Astrocyte of the cerebellum (primary cell): Measurements from ENCODE around the gene ZNF326.
"Not testable (repeated sequence)": the region's sequence is repeated elsewhere in the genome, so short reads cannot be mapped to it uniquely, and the experiment has no call there.

Experiments
- DNase-seq: peaks from one replicate; pipeline ENCODE4 v3.0.0-alpha.2; 2011; ENCODE audit warnings: low read depth
- H3K4me3 ChIP-seq: 2 replicates; pipeline ENCODE4 v1.5.1; 2011; ENCODE audit warnings: mild to moderate bottlenecking, low read depth, low read length, moderate library complexity
- CTCF ChIP-seq: IDR thresholded peaks from 2 replicates; pipeline ENCODE4 v1.5.1; 2012; ENCODE audit warnings: low read length, low read depth, moderate library complexity, mild to moderate bottlenecking; ENCODE audit errors: missing control alignments
- in situ Hi-C: cut with HindIII; loops from 2 replicates; pipeline ENCODE4 v1.10.0; 2017; ENCODE audit warnings: low sequenced_read_pairs

The ZNF326 gene

GRCh38 chr1:89996450-89997110 is 1.7 kb downstream of the ZNF326 start:
- H3K4me3 ChIP-seq, result peak overlapping the region; percentile 81
- in situ Hi-C loops, result loop anchor here (5.0 kb wide), 1 partner anchor 36 kb away; no protein-coding TSS in a partner anchor

GRCh38 chr1:89997152-89997551 is 2.2 kb downstream of the ZNF326 start:
- H3K4me3 ChIP-seq, result peak overlapping the region; percentile 81
- not testable (repeated sequence) for DNase-seq

More at GRCh38 chr1:89996450-89997110, 1.7 kb downstream of the ZNF326 start:
- TF ChIP-seq CTCF, result no peak
- no peak for DNase-seq

GRCh38 chr1:89998306-89998705 is 3.4 kb downstream of the ZNF326 start:
- TF ChIP-seq CTCF, result no peak
- DNase-seq, result no peak
- no peak overlapping the region for H3K4me3 ChIP-seq
- in situ Hi-C loops, result loop anchor here (5.0 kb wide), 1 partner anchor 34 kb away; no protein-coding TSS in a partner anchor

More at GRCh38 chr1:89997152-89997551, 2.2 kb downstream of the ZNF326 start:
- in situ Hi-C loops, result loop anchor here (5.0 kb wide), 1 partner anchor 35 kb away; no protein-coding TSS in a partner anchor

GRCh38 chr1:89999208-89999607 is 4.3 kb downstream of the ZNF326 start:
- DNase-seq, result no peak
- in situ Hi-C loops, result loop anchor here (5.0 kb wide), 1 partner anchor 33 kb away; no protein-coding TSS in a partner anchor
- no peak for TF ChIP-seq CTCF
- H3K4me3 ChIP-seq, result no peak overlapping the region

- no peak for DNase-seq
- in situ Hi-C loops, result loop anchor here (5.0 kb wide), 1 partner anchor 33 kb away; no protein-coding TSS in a partner anchor
- H3K4me3 ChIP-seq, result no peak overlapping the region
- no peak for TF ChIP-seq CTCF
Measured at GRCh38 chr1:89999628-90000027, 4.7 kb downstream of the ZNF326 start.

- no peak for DNase-seq
- in situ Hi-C loops, result no loop called here
- no peak overlapping the region for H3K4me3 ChIP-seq
- peak; percentile 8 for TF ChIP-seq CTCF
Measured at GRCh38 chr1:90000934-90001676, 6.2 kb downstream of the ZNF326 start.

GRCh38 chr1:90007979-90008404 is 13.1 kb downstream of the ZNF326 start:
- TF ChIP-seq CTCF, result no peak
- in situ Hi-C loops, result no loop called here
- no peak for DNase-seq
- no peak overlapping the region for H3K4me3 ChIP-seq
